A549 treated with dexamethasone at 1 μM for 4 hours (cell line): ENCODE data around the gene IGFBP4. TPM values are rescaled to one million over a fixed set of nuclear protein-coding genes. Genes with fewer than 3 reads are reported as not detected.

ENCODE experiments used
- total RNA-seq: library from RNA; stranded (reverse); fragments of 200-300 nt; extraction: Qiagen RNA extraction; gene quantifications from 5 replicates; pipeline ENCODE4 v1.2.3, GENCODE V29; 2022

IGFBP4 gene
- total RNA-seq: 2,073 to 3,040 TPM (median 2,640 TPM) in 5 replicates

DNA sequence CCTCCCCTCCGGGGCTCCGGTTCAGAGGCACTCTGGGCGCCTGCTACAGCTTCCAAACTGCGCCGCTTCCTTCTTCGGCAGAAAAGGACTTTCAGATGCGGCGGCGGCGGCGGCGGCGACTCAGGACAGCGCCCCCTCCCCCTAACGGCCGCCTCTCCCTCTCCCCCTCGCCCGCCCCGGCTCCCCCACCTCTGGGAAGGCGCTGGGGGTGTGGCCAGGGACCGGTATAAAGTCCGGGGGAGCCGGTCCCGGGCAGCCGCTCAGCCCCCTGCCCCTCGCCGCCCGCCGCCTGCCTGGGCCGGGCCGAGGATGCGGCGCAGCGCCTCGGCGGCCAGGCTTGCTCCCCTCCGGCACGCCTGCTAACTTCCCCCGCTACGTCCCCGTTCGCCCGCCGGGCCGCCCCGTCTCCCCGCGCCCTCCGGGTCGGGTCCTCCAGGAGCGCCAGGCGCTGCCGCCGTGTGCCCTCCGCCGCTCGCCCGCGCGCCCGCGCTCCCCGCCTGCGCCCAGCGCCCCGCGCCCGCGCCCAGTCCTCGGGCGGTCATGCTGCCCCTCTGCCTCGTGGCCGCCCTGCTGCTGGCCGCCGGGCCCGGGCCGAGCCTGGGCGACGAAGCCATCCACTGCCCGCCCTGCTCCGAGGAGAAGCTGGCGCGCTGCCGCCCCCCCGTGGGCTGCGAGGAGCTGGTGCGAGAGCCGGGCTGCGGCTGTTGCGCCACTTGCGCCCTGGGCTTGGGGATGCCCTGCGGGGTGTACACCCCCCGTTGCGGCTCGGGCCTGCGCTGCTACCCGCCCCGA, at the start of gene IGFBP4:
IGFBP4 (plus strand) TSS at position 255 of the 792 bp plus-strand sequence; CDS start at position 541, 286 bp downstream.

DNA sequence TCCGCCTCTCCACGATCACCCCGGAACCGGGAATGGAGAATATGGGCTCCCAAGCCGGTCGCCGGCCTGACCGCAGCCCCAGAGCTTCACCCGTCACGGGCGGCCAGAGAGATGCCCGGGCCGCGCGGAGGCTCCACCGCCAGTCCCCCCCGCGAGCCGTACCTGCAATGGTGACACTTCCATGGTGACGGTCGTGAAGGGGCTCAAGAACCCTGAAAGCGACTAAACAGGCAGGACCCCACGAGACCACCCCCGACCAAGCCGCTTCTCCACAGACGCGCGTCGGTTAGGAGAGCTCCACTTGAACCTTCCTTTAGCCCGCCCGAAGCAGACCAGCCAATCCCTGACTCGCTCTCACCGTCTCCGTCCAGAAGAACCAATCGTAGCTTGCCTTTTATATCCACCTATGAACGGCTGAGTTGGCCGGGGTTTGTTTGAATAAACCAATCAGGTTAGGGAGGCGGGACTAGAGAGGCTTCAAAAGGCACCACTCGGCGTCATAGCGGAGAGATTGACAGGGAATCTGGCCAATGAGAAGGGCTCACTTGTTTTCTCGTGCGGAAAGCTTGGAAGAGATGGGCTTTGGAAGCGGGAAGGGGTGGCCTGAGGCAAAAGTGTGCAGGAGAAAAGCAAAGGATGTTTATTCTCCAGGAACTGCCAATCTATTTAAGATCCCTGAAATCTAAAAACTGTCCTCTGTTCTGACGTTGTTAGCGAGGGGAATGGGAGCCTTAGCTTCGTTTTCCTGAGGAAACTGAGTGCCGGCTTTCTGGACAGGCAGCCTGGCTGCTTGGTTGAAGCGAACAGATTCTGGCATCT, 25.4 kb upstream of the IGFBP4 start, which contains the start of gene TOP2A:
TOP2A (minus strand) TSS at position 288 of the 819 bp plus-strand sequence; CDS start at position 183, 105 bp downstream.

DNA sequence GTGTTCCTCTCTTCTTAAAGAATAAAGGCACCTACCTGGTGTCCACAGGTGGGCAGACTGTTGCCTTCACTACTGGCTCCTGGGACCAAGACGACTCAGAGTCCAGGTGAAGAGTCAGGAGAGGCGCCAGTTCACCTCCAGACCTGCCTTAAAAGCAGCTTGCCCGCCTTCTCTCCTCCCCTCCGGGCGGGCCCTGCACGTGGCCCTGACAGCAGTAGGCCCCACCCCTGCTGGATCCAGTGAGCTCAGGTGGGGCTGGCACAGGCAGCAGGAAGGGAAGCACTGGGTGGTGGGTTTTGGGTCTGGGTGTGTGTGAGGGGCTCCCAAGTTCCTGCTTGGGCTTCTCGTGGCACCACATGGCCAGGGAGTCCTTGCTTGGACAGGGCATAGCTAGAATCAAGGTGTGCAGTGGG, 58.3 kb downstream of the IGFBP4 start, which contains the start of gene TNS4:
TNS4 (minus strand) TSS at position 125 of the 413 bp plus-strand sequence. CDS start 5,198 bp downstream, outside the sequence.

Other genes starting within 250 kb of the IGFBP4 start
- gene WIPF2, start 224.1 kb upstream of the IGFBP4 start, total RNA-seq: 17.0 to 29.3 TPM (median 26.2 TPM) in 5 replicates
- 48.1 to 56.0 TPM (median 54.6 TPM) in 5 replicates for gene CDC6, start 155.6 kb upstream of the IGFBP4 start, total RNA-seq
- gene RARA, start 134.3 kb upstream of the IGFBP4 start, total RNA-seq: 40.9 to 55.1 TPM (median 51.4 TPM) in 5 replicates
- gene GJD3, start 78.7 kb upstream of the IGFBP4 start, total RNA-seq: 0.40 to 0.76 TPM (median 0.71 TPM) in 5 replicates
- 179 to 230 TPM (median 203 TPM) in 5 replicates for gene TOP2A, start 25.6 kb upstream of the IGFBP4 start, total RNA-seq
- 194 to 318 TPM (median 270 TPM) in 5 replicates for gene TNS4, start 58.2 kb downstream of the IGFBP4 start, total RNA-seq
- gene CCR7, start 122.0 kb downstream of the IGFBP4 start, total RNA-seq: 0.44 to 1.0 TPM (median 0.97 TPM) in 5 replicates
- 103 to 120 TPM (median 112 TPM) in 5 replicates for gene SMARCE1, start 204.4 kb downstream of the IGFBP4 start, total RNA-seq
- gene KRT222, start 221.7 kb downstream of the IGFBP4 start, total RNA-seq: 0.25 to 0.51 TPM (median 0.38 TPM) in 5 replicates